ENCODE data around the gene DYNC1LI1. TPM values are rescaled to one million over a fixed set of nuclear protein-coding genes. Genes with fewer than 3 reads are reported as not detected.

Gene DYNC1LI1
- total and polyA plus RNA-seq, 2 of the 4 experiments (the other 2 are of a cell fraction) = 25.2 to 30.8 TPM

DNA sequence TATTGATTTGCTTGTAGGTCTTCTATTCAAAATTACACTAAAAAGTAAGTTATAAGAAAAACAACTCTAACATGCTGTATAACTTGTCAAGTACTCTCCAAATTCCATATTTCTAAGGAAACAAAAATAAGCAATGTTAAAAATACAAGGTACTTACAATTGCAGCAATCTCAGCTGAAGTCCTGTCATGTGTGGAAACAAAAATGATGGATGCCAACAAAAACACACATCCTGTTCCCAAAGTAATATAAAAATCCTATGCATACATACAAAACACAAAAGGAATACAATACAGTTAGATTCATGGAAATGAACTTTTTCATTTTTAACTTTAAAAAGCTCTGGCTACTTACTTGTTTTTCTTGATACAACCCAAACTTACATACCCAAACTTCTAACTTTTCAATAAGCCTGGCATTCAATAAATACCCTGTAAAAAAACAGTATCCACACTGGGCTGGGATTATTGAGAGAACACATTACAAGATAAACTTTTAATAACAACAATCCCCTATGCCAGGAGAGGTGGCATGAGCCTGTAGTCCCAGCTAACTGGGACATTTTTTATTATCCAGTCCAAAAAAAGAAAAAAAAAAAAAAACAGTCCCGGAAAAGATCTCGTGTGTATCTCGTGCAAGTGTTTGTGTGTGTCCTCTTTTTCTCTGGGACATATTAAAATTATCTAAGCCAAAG lies 82.7 kb downstream of the DYNC1LI1 start:
- intact Hi-C loops (cut with micrococcal nuclease) = no loop called here
- peaks cover 3% of the 10 kb centered on the region; the same call in 1 of the 2 replicates for H3K9me1 ChIP-seq (ENCODE audit: insufficient read depth, low read length)
- no peak overlapping the region for H2BK5ac ChIP-seq (ENCODE audit: low read depth, low read length, poor library complexity, severe bottlenecking)
- H3K27me3 ChIP-seq (ENCODE audit: control insufficient read depth, insufficient read depth, low read length) = no peaks in the 10 kb centered on the region
- no peak overlapping the region for H4K5ac ChIP-seq (ENCODE audit: low read depth, low read length)
- peaks cover 11% of the 10 kb centered on the region for H3K36me3 ChIP-seq (ENCODE audit: control insufficient read depth, insufficient read depth, low read length)
- H3K14ac ChIP-seq (replicated peaks; ENCODE audit: low read depth, low read length) = no peak overlapping the region
- no peak overlapping the region for H2BK120ac ChIP-seq (ENCODE audit: low read depth, low read length)
- no peak overlapping the region for H4K91ac ChIP-seq (ENCODE audit: insufficient read depth, low read depth, low read length)
- CTCF ChIA-PET = interaction anchor here (0.6 kb wide), 1 partner anchor 380 kb away, joined by 3 read pairs; no protein-coding TSS in a partner anchor
- ATAC-seq (ENCODE audit: low read depth) (no peak), DNase-seq (no peak)
- dilution Hi-C loops (cut with HindIII; ENCODE audit: low sequenced_read_pairs, unreplicated experiment) = no loop called here
- TF ChIP-seq, protein P1, sequence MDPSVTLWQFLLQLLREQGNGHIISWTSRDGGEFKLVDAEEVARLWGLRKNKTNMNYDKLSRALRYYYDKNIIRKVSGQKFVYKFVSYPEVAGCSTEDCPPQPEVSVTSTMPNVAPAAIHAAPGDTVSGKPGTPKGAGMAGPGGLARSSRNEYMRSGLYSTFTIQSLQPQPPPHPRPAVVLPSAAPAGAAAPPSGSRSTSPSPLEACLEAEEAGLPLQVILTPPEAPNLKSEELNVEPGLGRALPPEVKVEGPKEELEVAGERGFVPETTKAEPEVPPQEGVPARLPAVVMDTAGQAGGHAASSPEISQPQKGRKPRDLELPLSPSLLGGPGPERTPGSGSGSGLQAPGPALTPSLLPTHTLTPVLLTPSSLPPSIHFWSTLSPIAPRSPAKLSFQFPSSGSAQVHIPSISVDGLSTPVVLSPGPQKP (IDR thresholded peaks at IDR 0.05; ENCODE audit: borderline replicate concordance, low read depth, low read length) = no peak
- TF ChIP-seq MXI1 (IDR thresholded peaks at IDR 0.05; ENCODE audit: borderline replicate concordance, low read depth, low read length) (no peak), SMC3 (IDR thresholded peaks at IDR 0.05; ENCODE audit: low read depth, low read length) (no peak), CEBPB (IDR thresholded peaks at IDR 0.05; ENCODE audit: low read depth, low read length) (no peak), CHD1 (IDR thresholded peaks at IDR 0.05; ENCODE audit: low read depth, low read length) (no peak)
- no peak overlapping the region for H3K56ac ChIP-seq (ENCODE audit: extremely low read depth, insufficient read depth, low read length)
- H3K4me1 ChIP-seq (ENCODE audit: control insufficient read depth, insufficient read depth, low read length) = peaks cover 1% of the 10 kb centered on the region; the same call in 1 of the 2 replicates
- WGBS, 2 experiments (ENCODE audit: extremely low coverage in 2 of 2, insufficient read length in 1 of 2) = no CpG with 5 or more reads among the region's 3 CpGs
- POLR2A ChIA-PET (ENCODE audit: unreplicated experiment) = no interaction called here
- H3K23ac ChIP-seq (ENCODE audit: low read depth, low read length) = no peak overlapping the region
- H2BK15ac ChIP-seq (ENCODE audit: low read depth, low read length) = no peak overlapping the region
- H4K20me1 ChIP-seq (ENCODE audit: insufficient read depth, low read length) = peaks cover 10% of the 10 kb centered on the region
- H3K9me3 ChIP-seq (ENCODE audit: control insufficient read depth, insufficient read depth, low read length) = no peaks in the 10 kb centered on the region
- no peak overlapping the region for H3K4me2 ChIP-seq (ENCODE audit: low read depth, low read length)
- H3K79me1 ChIP-seq (ENCODE audit: low read depth in 1 of 2, low read length in 2 of 2) = peaks cover 12 to 24% of the 10 kb centered on the region in 2 experiments
- H3K4me3 ChIP-seq (ENCODE audit: insufficient read depth, low read depth, low read length) = no peak overlapping the region
- in situ Hi-C loops (cut with MboI; ENCODE audit: low sequenced_read_pairs) = no loop called here
- H2AK5ac ChIP-seq (ENCODE audit: low read depth, low read length) = no peak overlapping the region
- H3K27ac ChIP-seq (ENCODE audit: insufficient read depth, low read length) = no peak overlapping the region
- no peak overlapping the region for H2AK9ac ChIP-seq (replicated peaks; ENCODE audit: low read depth, low read length, poor library complexity)
- H2BK20ac ChIP-seq (ENCODE audit: low read depth, low read length) = no peak overlapping the region
- H2AFZ ChIP-seq (replicated peaks; ENCODE audit: low read length, poor library complexity) = no peak overlapping the region
- no peak overlapping the region for H3K18ac ChIP-seq (ENCODE audit: low read depth, low read length)
- H4K8ac ChIP-seq (ENCODE audit: low read depth in 2 of 2, low read length in 2 of 2) = no peak overlapping the region
- no peak overlapping the region for H3K4ac ChIP-seq (ENCODE audit: low read depth, low read length)
- H3K9ac ChIP-seq (ENCODE audit: low read depth, low read length) = no peak overlapping the region
- no TSS peak for BruUV-seq (replicated peaks)

All from IMR-90 (cell line).